H9 (cell line): ENCODE results near the gene DCC. TPM values are rescaled to one million over a fixed set of nuclear protein-coding genes. Genes with fewer than 3 reads are reported as not detected.

ENCODE experiments used
- DNase-seq: peaks from one replicate; pipeline ENCODE4 v3.0.0-alpha.2; 2017
- H2AFZ ChIP-seq: one replicate; pipeline ENCODE4 v1.6.1; 2013; ENCODE audit warnings: mild to moderate bottlenecking, low read length, control low read depth, moderate library complexity
- H2AK5ac ChIP-seq: 2 replicates; pipeline ENCODE4 v1.6.1; 2013; ENCODE audit warnings: low read length, control low read depth, mixed read lengths; ENCODE audit not compliant: insufficient read length
- H2BK120ac ChIP-seq: one replicate; pipeline ENCODE4 v1.6.1; 2013; ENCODE audit warnings: low read depth, mild to moderate bottlenecking, low read length, control low read depth, inconsistent platforms; ENCODE audit not compliant: poor library complexity, severe bottlenecking
- H2BK12ac ChIP-seq: 2 replicates; pipeline ENCODE4 v1.6.1; 2013; ENCODE audit warnings: low read length, control low read depth, mixed read lengths, low read depth; ENCODE audit not compliant: insufficient read length
- H2BK15ac ChIP-seq: 2 replicates; pipeline ENCODE4 v1.6.1; 2013; ENCODE audit warnings: low read depth, low read length, control low read depth
- H2BK20ac ChIP-seq: one replicate; pipeline ENCODE4 v1.6.1; 2013; ENCODE audit warnings: low read depth, mild to moderate bottlenecking, low read length, control low read depth, inconsistent platforms; ENCODE audit not compliant: poor library complexity, severe bottlenecking
- H2BK5ac ChIP-seq: 2 replicates; pipeline ENCODE4 v1.6.1; 2013; ENCODE audit warnings: low read length, control low read depth, mixed read lengths; ENCODE audit not compliant: insufficient read length
- H3K14ac ChIP-seq: 2 replicates; pipeline ENCODE4 v1.6.1; 2013; ENCODE audit warnings: low read length, control low read depth; ENCODE audit not compliant: insufficient read depth
- H3K18ac ChIP-seq: 2 replicates; pipeline ENCODE4 v1.6.1; 2013; ENCODE audit warnings: low read depth, mild to moderate bottlenecking, mixed read lengths, low read length, control low read depth; ENCODE audit not compliant: insufficient read length
- H3K23ac ChIP-seq: 2 replicates; pipeline ENCODE4 v1.6.1; 2013; ENCODE audit warnings: low read length, control low read depth, mixed read lengths, low read depth; ENCODE audit not compliant: insufficient read length
- H3K23me2 ChIP-seq: 2 replicates; pipeline ENCODE4 v1.6.1; 2013; ENCODE audit warnings: low read depth, mild to moderate bottlenecking, mixed read lengths, low read length, control low read depth; ENCODE audit not compliant: insufficient read length, poor library complexity, severe bottlenecking
- H3K27ac ChIP-seq: 2 replicates; pipeline ENCODE4 v1.5.1; 2013; ENCODE audit warnings: low read length, control low read depth, mixed read lengths, low read depth; ENCODE audit not compliant: insufficient read length
- H3K27me3 ChIP-seq: 2 replicates; pipeline ENCODE4 v1.6.1; 2013; ENCODE audit warnings: low read length, control low read depth, inconsistent platforms; ENCODE audit not compliant: insufficient read depth
- H3K4ac ChIP-seq: 2 replicates; pipeline ENCODE4 v1.6.1; 2013; ENCODE audit warnings: low read depth, mild to moderate bottlenecking, control low read depth, inconsistent platforms, low read length, moderate library complexity
- H3K4me1 ChIP-seq: 2 replicates; pipeline ENCODE4 v1.6.1; 2013; ENCODE audit warnings: low read length, control low read depth, inconsistent platforms; ENCODE audit not compliant: insufficient read depth
- H3K4me2 ChIP-seq: 2 replicates; pipeline ENCODE4 v1.6.1; 2013; ENCODE audit warnings: low read length, control low read depth, mixed read lengths; ENCODE audit not compliant: insufficient read length, insufficient read depth
- H3K56ac ChIP-seq: 2 replicates; pipeline ENCODE4 v1.6.1; 2013; ENCODE audit warnings: low read depth, mild to moderate bottlenecking, mixed read lengths, low read length, control low read depth; ENCODE audit not compliant: insufficient read length
- H3K79me1 ChIP-seq: 2 replicates; pipeline ENCODE4 v1.6.1; 2013; ENCODE audit warnings: low read depth, mild to moderate bottlenecking, moderate library complexity, low read length, control low read depth, inconsistent platforms; ENCODE audit not compliant: insufficient read depth, poor library complexity, severe bottlenecking
- H3K79me2 ChIP-seq: 2 replicates; pipeline ENCODE4 v1.6.1; 2013; ENCODE audit warnings: low read length, control low read depth, inconsistent platforms; ENCODE audit not compliant: insufficient read depth
- H3K9ac ChIP-seq: 2 replicates; pipeline ENCODE4 v1.6.1; 2013; ENCODE audit warnings: low read length, control low read depth, mixed read lengths; ENCODE audit not compliant: insufficient read length; ENCODE audit errors: extremely low read depth
- H3K9me3 ChIP-seq: one replicate; pipeline ENCODE4 v1.6.1; 2013; ENCODE audit warnings: low read depth, low read length, inconsistent platforms; ENCODE audit not compliant: control insufficient read depth
- H3T11ph ChIP-seq: one replicate; pipeline ENCODE4 v1.6.1; 2013; ENCODE audit warnings: mild to moderate bottlenecking, low read length, control low read depth, inconsistent platforms
- H4K20me1 ChIP-seq: one replicate; pipeline ENCODE4 v1.6.1; 2013; ENCODE audit not compliant: control insufficient read depth, insufficient read length, insufficient read depth
- H4K5ac ChIP-seq: 2 replicates; pipeline ENCODE4 v1.6.1; 2013; ENCODE audit warnings: low read depth, mild to moderate bottlenecking, mixed read lengths, low read length, control low read depth; ENCODE audit not compliant: insufficient read length
- H4K8ac ChIP-seq: replicated peaks from 2 replicates; pipeline ENCODE4 v1.6.1; 2013; ENCODE audit warnings: low read length, control low read depth, mixed read lengths, low read depth; ENCODE audit not compliant: insufficient read length
- H4K91ac ChIP-seq: 2 replicates; pipeline ENCODE4 v1.6.1; 2013; ENCODE audit warnings: low read depth, mild to moderate bottlenecking, moderate library complexity, mixed read lengths, low read length, control low read depth; ENCODE audit not compliant: insufficient read length
- H3K27ac Mint-ChIP-seq, 3 experiments: 2 replicates in 2 of 3; 3 replicates in 1 of 3; pipeline ENCODE4 v1.8.0; 2020 to 2021; ENCODE audit warnings: mixed read lengths in 3 of 3, mild to moderate bottlenecking in 1 of 3, moderate library complexity in 1 of 3
- H3K27me3 Mint-ChIP-seq: 2 replicates; pipeline ENCODE4 v1.8.0; 2021; ENCODE audit warnings: low read depth, mild to moderate bottlenecking, moderate library complexity, mixed read lengths
- H3K36me3 Mint-ChIP-seq, 3 experiments: 2 replicates in 2 of 3; 3 replicates in 1 of 3; pipeline ENCODE4 v1.8.0; 2020 to 2021; ENCODE audit warnings: low read depth in 3 of 3, mixed read lengths in 3 of 3; ENCODE audit not compliant: insufficient read depth in 1 of 3
- H3K4me1 Mint-ChIP-seq, 2 experiments: 2 replicates each; pipeline ENCODE4 v1.8.0; 2020; ENCODE audit warnings: mixed read lengths in 2 of 2
- H3K4me3 Mint-ChIP-seq, 2 experiments: 2 replicates in 1 of 2; 3 replicates in 1 of 2; pipeline ENCODE4 v1.8.0; 2020 to 2021; ENCODE audit warnings: mild to moderate bottlenecking in 2 of 2, mixed read lengths in 2 of 2, moderate library complexity in 1 of 2
- H3K9me3 Mint-ChIP-seq, 2 experiments: 2 replicates in 1 of 2; 3 replicates in 1 of 2; pipeline ENCODE4 v1.8.0; 2020; ENCODE audit warnings: mild to moderate bottlenecking in 2 of 2, mixed read lengths in 2 of 2, moderate library complexity in 1 of 2
- WGBS: extraction: QIAGEN DNeasy Blood & Tissue Kit; methylation state at CpG from one replicate; pipeline ENCODE4 v1.1.7; 2013; ENCODE audit warnings: missing lambda C conversion rate, low lambda C conversion rate, mixed read lengths; ENCODE audit not compliant: insufficient read length; ENCODE audit errors: extremely low coverage; 5-methylcytosine and 5-hydroxymethylcytosine counted together
- total RNA-seq: library from RNA; stranded (reverse); gene quantifications from 2 replicates; pipeline ENCODE4 v1.2.1, GENCODE V29; 2021
- TF ChIP-seq, protein P1 (sequence below): fragments of 200-600 bp; sonication (generic); conservative IDR thresholded peaks from 3 replicates; pipeline ENCODE4 v1.8.0; 2021; ENCODE audit warnings: antibody characterized with exemption, mild to moderate bottlenecking

DCC gene
- total RNA-seq, 1 experiment from 2014 or later, result 0.35 TPM

DNA sequence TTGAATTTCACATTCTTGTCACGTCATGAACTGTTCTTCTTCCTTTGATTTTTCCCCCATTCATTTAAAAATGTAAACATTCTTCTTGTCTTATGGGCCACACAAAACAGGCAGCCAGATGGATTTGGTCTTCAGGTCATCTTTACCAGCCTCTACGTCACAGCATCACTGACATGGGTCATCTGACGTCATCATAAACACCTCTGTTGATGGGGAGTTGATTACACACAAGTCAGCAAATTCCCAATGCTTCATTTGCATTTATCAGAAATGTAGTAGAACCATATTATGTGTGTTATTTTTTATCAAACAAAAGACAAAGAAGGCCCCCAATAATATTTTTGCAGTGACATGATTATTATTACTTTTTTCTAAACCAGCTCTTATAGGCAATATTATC, 777.9 kb downstream of the DCC start:
- Histone ChIP-seq H3K56ac (no peak overlapping the region), H3K79me2 (no peaks in the 10 kb centered on the region), H3K9ac (no peak overlapping the region), H3K79me1 (no peaks in the 10 kb centered on the region), H2BK120ac (no peak overlapping the region), H3K4ac (no peak overlapping the region), H2BK15ac (no peak overlapping the region), H3K14ac (no peak overlapping the region), H4K20me1 (no peaks in the 10 kb centered on the region), H2AFZ (no peak overlapping the region), H3K23ac (no peak overlapping the region), H3K4me1 (peaks cover 4% of the 10 kb centered on the region), H4K5ac (no peak overlapping the region), H3K27ac (no peak overlapping the region), H2BK20ac (no peak overlapping the region), H3K18ac (no peak overlapping the region), H3K27me3 (no peaks in the 10 kb centered on the region), H4K91ac (no peak overlapping the region), H2AK5ac (no peak overlapping the region), H4K8ac (no peak overlapping the region), H2BK12ac (no peak overlapping the region), H3T11ph (no peak overlapping the region), H3K4me2 (no peak overlapping the region), H3K23me2 (no peaks in the 10 kb centered on the region), H3K9me3 (no peaks in the 10 kb centered on the region), H2BK5ac (no peak overlapping the region)
- DNase-seq, result no peak
- peaks cover 8 to 15% of the 10 kb centered on the region in 2 experiments for H3K4me1 Mint-ChIP-seq
- TF ChIP-seq, protein P1, sequence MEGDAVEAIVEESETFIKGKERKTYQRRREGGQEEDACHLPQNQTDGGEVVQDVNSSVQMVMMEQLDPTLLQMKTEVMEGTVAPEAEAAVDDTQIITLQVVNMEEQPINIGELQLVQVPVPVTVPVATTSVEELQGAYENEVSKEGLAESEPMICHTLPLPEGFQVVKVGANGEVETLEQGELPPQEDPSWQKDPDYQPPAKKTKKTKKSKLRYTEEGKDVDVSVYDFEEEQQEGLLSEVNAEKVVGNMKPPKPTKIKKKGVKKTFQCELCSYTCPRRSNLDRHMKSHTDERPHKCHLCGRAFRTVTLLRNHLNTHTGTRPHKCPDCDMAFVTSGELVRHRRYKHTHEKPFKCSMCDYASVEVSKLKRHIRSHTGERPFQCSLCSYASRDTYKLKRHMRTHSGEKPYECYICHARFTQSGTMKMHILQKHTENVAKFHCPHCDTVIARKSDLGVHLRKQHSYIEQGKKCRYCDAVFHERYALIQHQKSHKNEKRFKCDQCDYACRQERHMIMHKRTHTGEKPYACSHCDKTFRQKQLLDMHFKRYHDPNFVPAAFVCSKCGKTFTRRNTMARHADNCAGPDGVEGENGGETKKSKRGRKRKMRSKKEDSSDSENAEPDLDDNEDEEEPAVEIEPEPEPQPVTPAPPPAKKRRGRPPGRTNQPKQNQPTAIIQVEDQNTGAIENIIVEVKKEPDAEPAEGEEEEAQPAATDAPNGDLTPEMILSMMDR, result no peak
- H3K4me3 Mint-ChIP-seq, result no peak overlapping the region
- H3K27me3 Mint-ChIP-seq, result no peaks in the 10 kb centered on the region
- no peaks in the 10 kb centered on the region; a peak in 1 of 7 replicates for H3K36me3 Mint-ChIP-seq
- no peak overlapping the region for H3K27ac Mint-ChIP-seq
- H3K9me3 Mint-ChIP-seq, result no peaks in the 10 kb centered on the region; a peak in 1 of 5 replicates
- no CpG with 5 or more reads among the region's 3 CpGs for WGBS
